Neural progenitor cell (in vitro differentiated cells): ENCODE data around the gene NDNF. TPM values are rescaled to one million over a fixed set of nuclear protein-coding genes. Genes with fewer than 3 reads are reported as not detected.

ENCODE experiments used
- DNase-seq: peaks from one replicate; pipeline ENCODE4 v3.0.0-alpha.2; 2016; ENCODE audit warnings: low spot score
- H2AFZ ChIP-seq: fragments of 200-600 bp; sonication (generic); replicated peaks from 2 replicates; pipeline ENCODE4 v1.6.1; 2016; ENCODE audit warnings: antibody characterized with exemption
- H3F3A ChIP-seq: fragments of 200-600 bp; sonication (generic); 2 replicates; pipeline ENCODE4 v1.6.1; 2016; ENCODE audit warnings: antibody characterized with exemption, low read depth
- H3K27ac ChIP-seq: fragments of 200-600 bp; sonication (generic); 2 replicates; pipeline ENCODE4 v1.5.1; 2016; ENCODE audit warnings: mild to moderate bottlenecking
- H3K27me3 ChIP-seq: fragments of 200-600 bp; sonication (generic); 2 replicates; pipeline ENCODE4 v1.6.1; 2016; ENCODE audit warnings: mild to moderate bottlenecking, moderate library complexity
- H3K36me3 ChIP-seq: fragments of 200-600 bp; sonication (generic); 2 replicates; pipeline ENCODE4 v1.5.1; 2016
- H3K4me1 ChIP-seq: fragments of 200-600 bp; sonication (generic); 2 replicates; pipeline ENCODE4 v1.6.1; 2016; ENCODE audit warnings: mixed run types
- H3K4me2 ChIP-seq: fragments of 200-600 bp; sonication (generic); 2 replicates; pipeline ENCODE4 v1.6.1; 2016
- H3K4me3 ChIP-seq: fragments of 200-600 bp; sonication (generic); 2 replicates; pipeline ENCODE4 v1.5.1; 2016
- H3K79me2 ChIP-seq: fragments of 200-600 bp; sonication (generic); 2 replicates; pipeline ENCODE4 v1.6.1; 2016; ENCODE audit warnings: low read depth
- H3K9ac ChIP-seq: fragments of 200-600 bp; sonication (generic); 2 replicates; pipeline ENCODE4 v1.6.1; 2016
- H3K9me3 ChIP-seq: fragments of 200-600 bp; sonication (generic); 2 replicates; pipeline ENCODE4 v1.5.1; 2016; ENCODE audit warnings: low read depth
- H4K20me1 ChIP-seq: fragments of 200-600 bp; sonication (generic); 2 replicates; pipeline ENCODE4 v1.6.1; 2016; ENCODE audit warnings: low read depth
- H3K27ac Mint-ChIP-seq: 3 replicates; pipeline ENCODE4 v1.8.0; 2021; ENCODE audit warnings: mixed read lengths
- H3K27me3 Mint-ChIP-seq: 2 replicates; pipeline ENCODE4 v1.8.0; 2022; ENCODE audit warnings: low read depth, mild to moderate bottlenecking, inconsistent platforms, moderate library complexity, mixed read lengths; ENCODE audit not compliant: insufficient read depth
- H3K36me3 Mint-ChIP-seq: 3 replicates; pipeline ENCODE4 v1.8.0; 2021; ENCODE audit warnings: mixed read lengths
- H3K4me1 Mint-ChIP-seq: 3 replicates; pipeline ENCODE4 v1.8.0; 2021; ENCODE audit warnings: mixed read lengths
- H3K4me3 Mint-ChIP-seq: 3 replicates; pipeline ENCODE4 v1.8.0; 2021; ENCODE audit warnings: mild to moderate bottlenecking, moderate library complexity, mixed read lengths
- H3K9me3 Mint-ChIP-seq: 3 replicates; pipeline ENCODE4 v1.8.0; 2020; ENCODE audit warnings: mixed read lengths
- CTCF ChIP-seq: fragments of 200-600 bp; sonication (generic); IDR thresholded peaks from 2 replicates; pipeline ENCODE4 v1.5.1; 2017; ENCODE audit warnings: antibody characterized with exemption, mild to moderate bottlenecking
- EZH2 ChIP-seq: fragments of 200-600 bp; sonication (generic); IDR thresholded peaks from 2 replicates; pipeline ENCODE4 v1.6.1; 2017; ENCODE audit warnings: antibody characterized with exemption, mild to moderate bottlenecking, moderate library complexity
- EZH2phosphoT487 ChIP-seq: fragments of 200-600 bp; sonication (generic); IDR thresholded peaks from 2 replicates; pipeline ENCODE4 v1.6.1; 2017; ENCODE audit warnings: antibody characterized with exemption
- total RNA-seq: library from RNA; depleted of rRNA; stranded (reverse); fragments of >200 nt; gene quantifications from 2 replicates; pipeline ENCODE4 v1.2.3, GENCODE V29; 2015; ENCODE audit warnings: low replicate concordance

NDNF gene
- total RNA-seq, 1 donor from 2014 or later, result 4.0 TPM

GRCh38 chr4:121071640-121072223 lies 603 bp downstream of the NDNF start:
- TF ChIP-seq EZH2phosphoT487 (no peak), CTCF (peak; percentile 1), EZH2 (peak; percentile 45)
- Histone ChIP-seq H3K27me3 (peaks cover 66% of the 10 kb centered on the region), H3F3A (peaks cover 17% of the 10 kb centered on the region), H3K79me2 (no peaks in the 10 kb centered on the region), H3K9me3 (no peaks in the 10 kb centered on the region), H3K9ac (no peak overlapping the region), H3K4me3 (peak overlapping the region; percentile 59), H3K4me2 (peak overlapping the region; percentile 95), H2AFZ (peak overlapping the region; percentile 98), H4K20me1 (no peaks in the 10 kb centered on the region), H3K4me1 (peaks cover 7% of the 10 kb centered on the region), H3K27ac (no peak overlapping the region), H3K36me3 (no peaks in the 10 kb centered on the region)
- peaks cover 33% of the 10 kb centered on the region for H3K27me3 Mint-ChIP-seq
- no peaks in the 10 kb centered on the region for H3K36me3 Mint-ChIP-seq
- peak overlapping the region; percentile 93 for H3K4me3 Mint-ChIP-seq
- peak; percentile 13 for DNase-seq
- H3K27ac Mint-ChIP-seq, result no peak overlapping the region
- no peaks in the 10 kb centered on the region for H3K9me3 Mint-ChIP-seq
- H3K4me1 Mint-ChIP-seq, result peaks cover 12% of the 10 kb centered on the region

DNA sequence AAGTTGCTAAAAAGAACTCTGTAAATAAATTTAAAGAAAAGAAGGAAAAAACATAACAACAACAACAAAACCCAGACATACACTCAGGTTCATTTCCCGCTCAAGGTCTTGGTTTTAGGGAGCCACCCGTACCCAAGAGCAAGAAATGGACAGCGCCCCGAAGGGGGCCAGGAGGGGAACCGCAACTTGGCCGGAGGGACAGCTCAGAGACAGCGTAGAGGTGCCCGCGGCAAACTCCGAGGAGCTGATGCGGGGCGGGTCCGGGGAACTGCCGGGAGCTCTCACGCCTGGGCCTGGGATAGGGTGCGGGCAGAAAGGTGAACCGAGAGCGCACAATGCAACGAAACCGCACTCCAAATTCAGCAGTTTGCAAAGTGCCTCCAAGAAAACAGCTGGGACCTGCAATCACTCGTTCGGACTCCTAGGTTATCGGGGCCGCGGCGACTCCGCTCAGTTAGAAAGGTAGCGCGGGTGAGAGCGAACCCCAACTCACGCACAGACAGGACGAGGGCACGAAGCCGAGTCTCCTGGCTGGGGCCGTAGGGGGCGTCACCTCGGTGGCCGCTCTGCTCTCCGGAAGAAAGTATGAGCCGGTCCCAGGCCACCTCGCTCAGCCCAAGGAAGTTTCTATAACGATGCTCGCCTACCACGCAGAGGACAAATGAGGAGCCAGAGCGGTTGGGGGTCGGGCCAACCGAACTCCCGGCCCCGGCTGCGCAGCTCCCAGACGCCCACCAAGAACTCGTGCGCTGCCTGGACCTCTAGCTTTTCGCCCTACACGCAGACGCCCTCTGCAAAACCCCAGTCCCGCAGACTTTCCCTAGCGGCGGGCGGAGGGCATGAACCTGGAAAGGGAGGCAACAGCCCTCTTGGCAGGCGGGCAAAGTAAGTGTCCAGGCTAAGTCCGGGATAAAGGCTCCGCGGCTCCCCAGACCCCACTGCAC lies 1.4 kb downstream of the NDNF start:
- H3K27ac ChIP-seq, result no peak overlapping the region
- peak overlapping the region; percentile 95 for H3K4me2 ChIP-seq
- H3K4me3 ChIP-seq, result peak overlapping the region; percentile 59
- no peak for TF ChIP-seq EZH2phosphoT487
- TF ChIP-seq CTCF, result peak; percentile 57
- TF ChIP-seq EZH2, result peak; percentile 54
- H3K9me3 ChIP-seq, result no peaks in the 10 kb centered on the region
- H3K4me1 ChIP-seq, result peaks cover 7% of the 10 kb centered on the region
- Mint-ChIP-seq H3K27me3 (peaks cover 33% of the 10 kb centered on the region), H3K9me3 (no peaks in the 10 kb centered on the region), H3K4me1 (peaks cover 12% of the 10 kb centered on the region), H3K4me3 (peak overlapping the region; percentile 93), H3K36me3 (no peaks in the 10 kb centered on the region), H3K27ac (no peak overlapping the region)
- no peak overlapping the region for H3K9ac ChIP-seq
- no peaks in the 10 kb centered on the region for H4K20me1 ChIP-seq
- H2AFZ ChIP-seq, result peak overlapping the region; percentile 98
- H3K79me2 ChIP-seq, result no peaks in the 10 kb centered on the region
- DNase-seq, result peak; percentile 79
- H3F3A ChIP-seq, result peaks cover 17% of the 10 kb centered on the region
- no peaks in the 10 kb centered on the region for H3K36me3 ChIP-seq
- peaks cover 66% of the 10 kb centered on the region for H3K27me3 ChIP-seq

GRCh38 chr4:121070274-121070673 lies 2.1 kb downstream of the NDNF start:
- Mint-ChIP-seq H3K27me3 (peaks cover 33% of the 10 kb centered on the region), H3K4me3 (peak overlapping the region; percentile 93), H3K4me1 (peaks cover 12% of the 10 kb centered on the region), H3K9me3 (no peaks in the 10 kb centered on the region), H3K27ac (no peak overlapping the region), H3K36me3 (no peaks in the 10 kb centered on the region)
- peak; percentile 70 for DNase-seq
- Histone ChIP-seq H3K27ac (no peak overlapping the region), H3K4me3 (peak overlapping the region; percentile 59), H3F3A (peaks cover 17% of the 10 kb centered on the region), H4K20me1 (no peaks in the 10 kb centered on the region), H3K79me2 (no peaks in the 10 kb centered on the region), H3K36me3 (no peaks in the 10 kb centered on the region), H3K9me3 (no peaks in the 10 kb centered on the region), H3K4me1 (peaks cover 7% of the 10 kb centered on the region), H3K4me2 (peak overlapping the region; percentile 95), H2AFZ (no peak overlapping the region), H3K27me3 (peaks cover 66% of the 10 kb centered on the region), H3K9ac (no peak overlapping the region)
- TF ChIP-seq EZH2phosphoT487 (no peak), CTCF (no peak), EZH2 (no peak)
